ENCODE data around the gene PLEKHS1. TPM values are rescaled to one million over a fixed set of nuclear protein-coding genes. Genes with fewer than 3 reads are reported as not detected.
"Not testable (repeated sequence)": the region's sequence is repeated elsewhere in the genome, so short reads cannot be mapped to it uniquely, and the experiment has no call there.

The PLEKHS1 gene
- total RNA-seq, 1 donor from 2014 or later: 0.11 TPM

- no peak overlapping the region for H3K27ac Mint-ChIP-seq (ENCODE audit: unreplicated experiment)
- TF ChIP-seq, protein P1, sequence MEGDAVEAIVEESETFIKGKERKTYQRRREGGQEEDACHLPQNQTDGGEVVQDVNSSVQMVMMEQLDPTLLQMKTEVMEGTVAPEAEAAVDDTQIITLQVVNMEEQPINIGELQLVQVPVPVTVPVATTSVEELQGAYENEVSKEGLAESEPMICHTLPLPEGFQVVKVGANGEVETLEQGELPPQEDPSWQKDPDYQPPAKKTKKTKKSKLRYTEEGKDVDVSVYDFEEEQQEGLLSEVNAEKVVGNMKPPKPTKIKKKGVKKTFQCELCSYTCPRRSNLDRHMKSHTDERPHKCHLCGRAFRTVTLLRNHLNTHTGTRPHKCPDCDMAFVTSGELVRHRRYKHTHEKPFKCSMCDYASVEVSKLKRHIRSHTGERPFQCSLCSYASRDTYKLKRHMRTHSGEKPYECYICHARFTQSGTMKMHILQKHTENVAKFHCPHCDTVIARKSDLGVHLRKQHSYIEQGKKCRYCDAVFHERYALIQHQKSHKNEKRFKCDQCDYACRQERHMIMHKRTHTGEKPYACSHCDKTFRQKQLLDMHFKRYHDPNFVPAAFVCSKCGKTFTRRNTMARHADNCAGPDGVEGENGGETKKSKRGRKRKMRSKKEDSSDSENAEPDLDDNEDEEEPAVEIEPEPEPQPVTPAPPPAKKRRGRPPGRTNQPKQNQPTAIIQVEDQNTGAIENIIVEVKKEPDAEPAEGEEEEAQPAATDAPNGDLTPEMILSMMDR (IDR thresholded peaks at IDR 0.05): no peak
- H3K36me3 Mint-ChIP-seq (ENCODE audit: unreplicated experiment): no peaks in the 10 kb centered on the region
- no peaks in the 10 kb centered on the region for H3K9me3 Mint-ChIP-seq (ENCODE audit: unreplicated experiment)
- no peak overlapping the region for H3K4me3 Mint-ChIP-seq (ENCODE audit: unreplicated experiment)
- H3K4me1 Mint-ChIP-seq (ENCODE audit: unreplicated experiment): no peaks in the 10 kb centered on the region
- DNase-seq (ENCODE audit: extremely low spot score, unreplicated experiment): no peak
- no peaks in the 10 kb centered on the region for H3K27me3 Mint-ChIP-seq (ENCODE audit: unreplicated experiment)
Observed at GRCh38 chr10:113822174-113822573, 70.7 kb downstream of the PLEKHS1 start.

DNA sequence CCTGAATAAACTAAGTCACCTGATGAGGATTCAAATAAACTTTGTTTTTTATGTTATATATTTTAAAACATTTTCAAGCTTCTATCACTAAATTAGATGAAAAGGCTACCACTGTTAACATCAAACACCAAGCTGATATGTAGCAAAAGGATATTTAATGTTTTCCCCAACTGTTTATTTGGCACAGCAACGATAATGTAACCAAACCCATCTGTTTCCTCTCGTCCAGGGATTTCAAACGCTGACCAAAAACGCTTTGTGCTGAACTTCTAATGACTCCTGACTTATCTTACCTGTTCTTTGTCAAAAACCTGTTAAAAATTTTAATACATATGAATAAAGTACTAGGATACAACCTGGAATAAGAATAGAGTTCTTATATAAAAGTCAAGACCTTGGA, 71.9 kb downstream of the PLEKHS1 start:
- Mint-ChIP-seq H3K4me1 (ENCODE audit: unreplicated experiment) (no peaks in the 10 kb centered on the region), H3K36me3 (ENCODE audit: unreplicated experiment) (no peaks in the 10 kb centered on the region), H3K4me3 (ENCODE audit: unreplicated experiment) (no peak overlapping the region), H3K27ac (ENCODE audit: unreplicated experiment) (no peak overlapping the region), H3K27me3 (ENCODE audit: unreplicated experiment) (no peaks in the 10 kb centered on the region), H3K9me3 (ENCODE audit: unreplicated experiment) (no peaks in the 10 kb centered on the region)
- TF ChIP-seq, protein P1 (IDR thresholded peaks at IDR 0.05): no peak
- DNase-seq (ENCODE audit: extremely low spot score, unreplicated experiment): no peak

DNA sequence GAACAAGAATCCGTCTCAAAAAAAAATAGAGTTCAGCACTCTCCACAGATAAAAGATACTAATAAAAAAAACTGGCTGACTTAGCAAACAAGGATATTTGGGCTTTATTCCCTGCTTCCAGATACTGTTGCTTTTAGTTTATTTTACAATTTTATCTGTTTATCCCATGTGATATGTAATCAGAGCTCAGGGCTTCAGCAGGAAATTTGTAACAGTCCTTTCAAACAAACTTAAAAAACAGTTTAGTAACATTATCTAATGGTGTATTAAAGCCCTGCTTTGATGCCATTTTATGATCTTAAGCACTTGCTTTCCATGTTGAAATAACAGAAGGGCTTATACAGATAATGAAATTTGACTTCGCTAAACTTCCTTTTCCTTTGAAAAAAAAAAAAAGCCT, 74.3 kb downstream of the PLEKHS1 start:
- TF ChIP-seq, protein P1 (IDR thresholded peaks at IDR 0.05): no peak
- no peaks in the 10 kb centered on the region for H3K9me3 Mint-ChIP-seq (ENCODE audit: unreplicated experiment)
- peaks cover 5% of the 10 kb centered on the region for H3K27me3 Mint-ChIP-seq (ENCODE audit: unreplicated experiment)
- H3K4me1 Mint-ChIP-seq (ENCODE audit: unreplicated experiment): no peaks in the 10 kb centered on the region
- no peaks in the 10 kb centered on the region for H3K36me3 Mint-ChIP-seq (ENCODE audit: unreplicated experiment)
- no peak for DNase-seq (ENCODE audit: extremely low spot score, unreplicated experiment)
- no peak overlapping the region for H3K27ac Mint-ChIP-seq (ENCODE audit: unreplicated experiment)
- no peak overlapping the region for H3K4me3 Mint-ChIP-seq (ENCODE audit: unreplicated experiment)

DNA sequence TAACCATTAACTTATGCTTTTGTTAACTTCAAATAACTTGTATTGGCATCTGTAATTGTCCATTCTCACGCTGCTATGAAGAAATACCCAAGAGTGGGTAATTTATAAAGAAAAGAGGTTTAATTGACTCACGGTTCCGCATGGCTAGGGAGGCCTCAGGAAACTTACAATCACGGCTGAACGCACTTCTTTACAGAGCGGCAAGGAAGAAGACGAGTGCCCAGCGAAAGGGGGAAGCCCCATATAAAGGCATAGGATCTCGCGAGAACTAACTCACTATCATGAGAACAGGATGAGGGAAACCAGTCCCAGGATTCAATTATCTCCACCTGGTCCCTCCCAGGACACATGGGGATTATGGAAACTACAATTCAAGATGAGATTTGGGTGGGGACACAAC, 77.1 kb downstream of the PLEKHS1 start:
- not testable (repeated sequence) for DNase-seq (ENCODE audit: extremely low spot score, unreplicated experiment); H3K4me3 Mint-ChIP-seq (ENCODE audit: unreplicated experiment); H3K36me3 Mint-ChIP-seq (ENCODE audit: unreplicated experiment); H3K27me3 Mint-ChIP-seq (ENCODE audit: unreplicated experiment); H3K9me3 Mint-ChIP-seq (ENCODE audit: unreplicated experiment); H3K4me1 Mint-ChIP-seq (ENCODE audit: unreplicated experiment); H3K27ac Mint-ChIP-seq (ENCODE audit: unreplicated experiment)

Small RNA genes within 50 kb of the gene (microRNA-seq; reads per million reads assigned to microRNA genes)
- not detected for gene MIR4483 (ENCODE audit: unreplicated experiment)

Other genes starting within 250 kb of the PLEKHS1 start
- gene HABP2, start 198.6 kb upstream of the PLEKHS1 start, total RNA-seq: 0.11 and 0.18 TPM in 2 replicates
- gene NRAP, start 87.6 kb upstream of the PLEKHS1 start, total RNA-seq: not detected in 2 replicates
- gene CASP7, start 71.8 kb upstream of the PLEKHS1 start, total RNA-seq: 30.1 and 34.2 TPM in 2 replicates
- 7.3 and 8.1 TPM in 2 replicates for gene DCLRE1A, start 102.4 kb downstream of the PLEKHS1 start, total RNA-seq
- gene NHLRC2, start 103.0 kb downstream of the PLEKHS1 start, total RNA-seq: 36.4 and 39.3 TPM in 2 replicates

Measured in osteocyte (in vitro differentiated cells).